SK-N-MC (cell line): ENCODE results near the gene BTBD17.

Experiments used
- EZH2 ChIP-seq: fragments of 200-600 bp; sonication (generic); IDR thresholded peaks from one replicate; pipeline ENCODE4 v1.6.1; 2017; ENCODE audit warnings: antibody characterized with exemption
- POLR2AphosphoS5 ChIP-seq: IDR thresholded peaks from 2 replicates; pipeline ENCODE4 v1.6.1; 2012; ENCODE audit warnings: mild to moderate bottlenecking, low read depth, low read length, borderline replicate concordance

DNA sequence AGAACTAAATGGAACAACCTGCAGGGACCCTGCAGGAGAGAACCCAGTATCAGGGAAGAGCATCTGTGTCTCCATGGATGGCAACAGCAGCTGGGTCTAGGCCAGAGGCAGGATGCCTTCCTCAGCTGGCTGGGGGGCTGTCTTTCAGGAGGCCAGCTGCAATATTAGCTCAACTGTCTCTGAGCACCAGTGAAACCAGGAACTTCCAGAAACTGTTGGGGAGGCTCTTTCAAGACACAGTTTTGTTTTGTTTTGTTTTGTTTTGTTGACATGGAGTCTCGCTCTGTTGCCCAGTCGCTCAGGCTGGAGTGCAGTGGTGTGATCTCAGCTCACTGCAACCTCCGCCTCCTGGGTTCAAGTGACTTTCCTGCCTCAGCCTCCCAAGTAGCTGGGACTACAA lies 13.2 kb upstream of the BTBD17 start:
- TF ChIP-seq POLR2AphosphoS5 (no peak), EZH2 (no peak)
